ENCODE results near the gene TAF4B.
"Not testable (repeated sequence)": the region's sequence is repeated elsewhere in the genome, so short reads cannot be mapped to it uniquely, and the experiment has no call there.

The TAF4B gene

DNA sequence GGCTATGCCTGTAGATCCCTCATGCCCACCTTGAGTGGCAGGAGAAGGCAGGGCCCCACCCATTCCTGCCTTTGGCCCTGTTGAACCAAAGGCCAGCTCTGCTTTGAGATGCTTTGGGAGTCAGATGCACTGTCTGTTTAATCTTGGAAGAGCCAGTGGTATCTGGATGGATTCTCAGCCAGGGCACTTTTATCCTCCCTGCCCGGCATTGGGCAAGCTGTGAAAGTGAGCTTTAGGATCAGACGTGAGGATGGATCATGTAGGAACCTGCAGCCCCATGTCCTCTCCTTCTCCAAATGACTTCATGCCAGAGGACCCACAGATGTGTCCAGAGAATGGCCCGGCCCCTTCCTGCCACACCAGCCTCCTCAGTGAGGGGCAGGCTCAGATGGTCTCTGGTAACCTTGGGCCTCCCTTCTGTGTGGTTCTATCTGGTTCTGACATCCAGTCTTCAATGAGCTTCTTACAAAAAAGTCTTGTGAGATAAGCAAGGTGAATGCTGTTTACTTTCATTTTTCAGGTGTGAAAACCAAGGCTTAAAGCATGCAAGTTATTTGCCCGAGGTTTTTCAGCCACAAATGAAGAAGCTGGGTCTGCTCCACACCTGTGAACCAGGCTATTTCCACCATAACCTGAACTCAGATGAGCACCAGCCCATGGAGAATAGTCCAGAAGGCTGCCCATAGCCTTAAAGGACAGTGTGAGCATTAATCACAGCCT lies 198.3 kb downstream of the TAF4B start:
- no peak overlapping the region for H3K9ac ChIP-seq (ENCODE audit: low read length)
- no peak overlapping the region for H3K27ac ChIP-seq (ENCODE audit: low read depth, low read length)
- peaks cover 2% of the 10 kb centered on the region for H3K4me1 ChIP-seq (ENCODE audit: control insufficient read depth, insufficient read depth, low read length)
- H3K27me3 ChIP-seq (ENCODE audit: control insufficient read depth, insufficient read depth, low read length): no peaks in the 10 kb centered on the region
- H3K9me3 ChIP-seq (ENCODE audit: control insufficient read depth, insufficient read depth, low read depth, low read length): no peaks in the 10 kb centered on the region
- H3K36me3 ChIP-seq (ENCODE audit: control insufficient read depth, insufficient read depth, low read length): no peaks in the 10 kb centered on the region
- H3K4me3 ChIP-seq (ENCODE audit: low read depth, low read length): no peak overlapping the region

DNA sequence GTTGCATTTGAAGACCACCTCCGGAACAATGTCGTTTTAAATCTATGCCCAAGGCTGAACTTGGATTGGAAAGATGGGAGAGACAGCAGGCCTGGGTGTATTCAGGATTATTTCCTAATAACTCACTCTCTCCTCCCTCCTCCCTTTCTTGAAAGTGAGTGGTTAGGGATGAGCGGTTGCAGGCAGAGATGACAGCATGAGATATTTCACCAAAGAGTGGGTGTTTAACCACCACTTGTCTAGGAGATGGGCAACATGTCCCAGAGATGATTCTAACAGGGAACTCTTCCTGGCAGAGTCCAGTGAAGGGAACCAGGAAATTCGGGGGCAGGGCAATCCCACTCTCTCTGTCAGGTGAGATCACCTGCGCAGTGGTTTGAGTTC lies 198.9 kb downstream of the TAF4B start:
- H3K27ac ChIP-seq (ENCODE audit: low read depth, low read length): no peak overlapping the region
- H3K4me1 ChIP-seq (ENCODE audit: control insufficient read depth, insufficient read depth, low read length): peaks cover 6% of the 10 kb centered on the region
- H3K36me3 ChIP-seq (ENCODE audit: control insufficient read depth, insufficient read depth, low read length): no peaks in the 10 kb centered on the region
- H3K27me3 ChIP-seq (ENCODE audit: control insufficient read depth, insufficient read depth, low read length): no peaks in the 10 kb centered on the region
- no peak overlapping the region for H3K9ac ChIP-seq (ENCODE audit: low read length)
- H3K9me3 ChIP-seq (ENCODE audit: control insufficient read depth, insufficient read depth, low read depth, low read length): no peaks in the 10 kb centered on the region
- H3K4me3 ChIP-seq (ENCODE audit: low read depth, low read length): no peak overlapping the region

DNA sequence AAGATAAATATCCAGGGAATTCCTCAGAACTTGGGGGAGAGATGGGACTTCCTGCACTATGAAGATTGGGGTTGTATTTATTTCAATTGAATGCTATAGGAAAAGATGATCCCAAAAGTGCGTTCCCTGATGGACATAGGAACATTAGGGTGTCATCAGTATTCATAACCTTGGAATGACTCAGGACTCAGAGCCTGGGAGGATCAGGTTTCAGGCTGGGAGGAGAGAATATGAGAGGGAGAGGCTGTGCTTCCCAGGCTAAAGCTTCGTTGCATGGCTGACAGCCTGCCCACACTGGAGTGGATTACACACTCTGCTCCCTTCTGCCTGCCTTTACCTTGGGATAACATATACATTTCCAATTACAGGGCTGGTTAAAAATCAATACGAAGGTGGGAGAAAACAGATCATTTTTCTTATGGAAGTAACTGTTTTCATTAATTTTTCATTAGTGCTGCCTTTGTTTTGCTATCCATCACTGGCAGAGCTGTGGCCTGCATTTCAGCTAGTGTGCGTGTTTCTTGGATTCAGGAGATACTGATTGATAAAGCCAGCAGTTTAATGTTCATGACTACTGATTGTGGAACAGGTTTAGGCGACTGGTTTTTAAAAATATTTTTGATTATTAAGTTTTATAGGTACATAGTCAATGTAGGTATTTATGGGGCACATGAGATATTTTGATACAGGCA lies 203.4 kb downstream of the TAF4B start:
- no peaks in the 10 kb centered on the region for H3K9me3 ChIP-seq (ENCODE audit: control insufficient read depth, insufficient read depth, low read depth, low read length)
- H3K27ac ChIP-seq (ENCODE audit: low read depth, low read length): no peak overlapping the region
- no peaks in the 10 kb centered on the region for H3K36me3 ChIP-seq (ENCODE audit: control insufficient read depth, insufficient read depth, low read length)
- H3K27me3 ChIP-seq (ENCODE audit: control insufficient read depth, insufficient read depth, low read length): no peaks in the 10 kb centered on the region
- peaks cover 6% of the 10 kb centered on the region for H3K4me1 ChIP-seq (ENCODE audit: control insufficient read depth, insufficient read depth, low read length)
- no peak overlapping the region for H3K4me3 ChIP-seq (ENCODE audit: low read depth, low read length)
- no peak overlapping the region for H3K9ac ChIP-seq (ENCODE audit: low read length)

- Histone ChIP-seq H3K9me3 (ENCODE audit: control insufficient read depth, insufficient read depth, low read depth, low read length) (no peaks in the 10 kb centered on the region), H3K27me3 (ENCODE audit: control insufficient read depth, insufficient read depth, low read length) (no peaks in the 10 kb centered on the region), H3K36me3 (ENCODE audit: control insufficient read depth, insufficient read depth, low read length) (no peaks in the 10 kb centered on the region), H3K4me3 (ENCODE audit: low read depth, low read length) (no peak overlapping the region), H3K9ac (ENCODE audit: low read length) (no peak overlapping the region), H3K27ac (ENCODE audit: low read depth, low read length) (no peak overlapping the region), H3K4me1 (ENCODE audit: control insufficient read depth, insufficient read depth, low read length) (peaks cover 18% of the 10 kb centered on the region)
Measured at GRCh38 chr18:26432651-26433424, 206.6 kb downstream of the TAF4B start.

GRCh38 chr18:26434887-26435286 lies 208.6 kb downstream of the TAF4B start:
- H3K4me3 ChIP-seq (ENCODE audit: low read depth, low read length): no peak overlapping the region
- H3K27ac ChIP-seq (ENCODE audit: low read depth, low read length): no peak overlapping the region
- no peaks in the 10 kb centered on the region for H3K9me3 ChIP-seq (ENCODE audit: control insufficient read depth, insufficient read depth, low read depth, low read length)
- no peaks in the 10 kb centered on the region for H3K27me3 ChIP-seq (ENCODE audit: control insufficient read depth, insufficient read depth, low read length)
- H3K36me3 ChIP-seq (ENCODE audit: control insufficient read depth, insufficient read depth, low read length): no peaks in the 10 kb centered on the region
- H3K9ac ChIP-seq (ENCODE audit: low read length): no peak overlapping the region
- H3K4me1 ChIP-seq (ENCODE audit: control insufficient read depth, insufficient read depth, low read length): peaks cover 13% of the 10 kb centered on the region

- H3K9me3 ChIP-seq (ENCODE audit: control insufficient read depth, insufficient read depth, low read depth, low read length): no peaks in the 10 kb centered on the region
- H3K9ac ChIP-seq (ENCODE audit: low read length): no peak overlapping the region
- no peak overlapping the region for H3K4me3 ChIP-seq (ENCODE audit: low read depth, low read length)
- H3K27ac ChIP-seq (ENCODE audit: low read depth, low read length): no peak overlapping the region
- no peaks in the 10 kb centered on the region for H3K36me3 ChIP-seq (ENCODE audit: control insufficient read depth, insufficient read depth, low read length)
- no peaks in the 10 kb centered on the region for H3K27me3 ChIP-seq (ENCODE audit: control insufficient read depth, insufficient read depth, low read length)
- H3K4me1 ChIP-seq (ENCODE audit: control insufficient read depth, insufficient read depth, low read length): peaks cover 12% of the 10 kb centered on the region
Measured at GRCh38 chr18:26435415-26436095, 209.3 kb downstream of the TAF4B start.

GRCh38 chr18:26436176-26437051 lies 210.2 kb downstream of the TAF4B start:
- H3K9me3 ChIP-seq (ENCODE audit: control insufficient read depth, insufficient read depth, low read depth, low read length): no peaks in the 10 kb centered on the region
- no peaks in the 10 kb centered on the region for H3K36me3 ChIP-seq (ENCODE audit: control insufficient read depth, insufficient read depth, low read length)
- H3K4me1 ChIP-seq (ENCODE audit: control insufficient read depth, insufficient read depth, low read length): peaks cover 12% of the 10 kb centered on the region
- H3K27me3 ChIP-seq (ENCODE audit: control insufficient read depth, insufficient read depth, low read length): no peaks in the 10 kb centered on the region
- H3K9ac ChIP-seq (ENCODE audit: low read length): no peak overlapping the region
- H3K4me3 ChIP-seq (ENCODE audit: low read depth, low read length): no peak overlapping the region
- no peak overlapping the region for H3K27ac ChIP-seq (ENCODE audit: low read depth, low read length)

- H3K4me3 ChIP-seq (ENCODE audit: low read depth, low read length); H3K36me3 ChIP-seq (ENCODE audit: control insufficient read depth, insufficient read depth, low read length); H3K9ac ChIP-seq (ENCODE audit: low read length); H3K27ac ChIP-seq (ENCODE audit: low read depth, low read length); H3K27me3 ChIP-seq (ENCODE audit: control insufficient read depth, insufficient read depth, low read length); H3K9me3 ChIP-seq (ENCODE audit: control insufficient read depth, insufficient read depth, low read depth, low read length): not testable (repeated sequence)
- H3K4me1 ChIP-seq (ENCODE audit: control insufficient read depth, insufficient read depth, low read length): peaks cover 12% of the 10 kb centered on the region
Measured at GRCh38 chr18:26437634-26438033, 211.4 kb downstream of the TAF4B start.

- Histone ChIP-seq H3K9ac (ENCODE audit: low read length) (no peak overlapping the region), H3K4me3 (ENCODE audit: low read depth, low read length) (no peak overlapping the region), H3K4me1 (ENCODE audit: control insufficient read depth, insufficient read depth, low read length) (peaks cover 12% of the 10 kb centered on the region), H3K27me3 (ENCODE audit: control insufficient read depth, insufficient read depth, low read length) (no peaks in the 10 kb centered on the region), H3K27ac (ENCODE audit: low read depth, low read length) (no peak overlapping the region), H3K36me3 (ENCODE audit: control insufficient read depth, insufficient read depth, low read length) (no peaks in the 10 kb centered on the region), H3K9me3 (ENCODE audit: control insufficient read depth, insufficient read depth, low read depth, low read length) (peaks cover under 1% of the 10 kb centered on the region; the same call in 1 of the 2 replicates)
Measured at GRCh38 chr18:26438980-26439379, 212.7 kb downstream of the TAF4B start.

GRCh38 chr18:26439537-26439936 lies 213.3 kb downstream of the TAF4B start:
- H3K4me3 ChIP-seq (ENCODE audit: low read depth, low read length): no peak overlapping the region

More at GRCh38 chr18:26439537-26439936, 213.3 kb downstream of the TAF4B start:
- H3K4me1 ChIP-seq (ENCODE audit: control insufficient read depth, insufficient read depth, low read length): peaks cover 12% of the 10 kb centered on the region
- no peak overlapping the region for H3K27ac ChIP-seq (ENCODE audit: low read depth, low read length)
- peaks cover 2% of the 10 kb centered on the region; the same call in 1 of the 2 replicates for H3K9me3 ChIP-seq (ENCODE audit: control insufficient read depth, insufficient read depth, low read depth, low read length)
- H3K36me3 ChIP-seq (ENCODE audit: control insufficient read depth, insufficient read depth, low read length): no peaks in the 10 kb centered on the region
- no peak overlapping the region for H3K9ac ChIP-seq (ENCODE audit: low read length)
- no peaks in the 10 kb centered on the region for H3K27me3 ChIP-seq (ENCODE audit: control insufficient read depth, insufficient read depth, low read length)
